Testis (tissue), 3 donors: ENCODE data around the gene RALGPS1. TPM values are rescaled to one million over a fixed set of nuclear protein-coding genes. Genes with fewer than 3 reads are reported as not detected.

Experiments used
- DNase-seq: peaks from one replicate; pipeline ENCODE4 v3.0.0-alpha.2; 2019
- H3K27ac ChIP-seq, 2 donors: fragments of 200-600 bp; sonication (generic); one replicate each; pipeline ENCODE4 v1.5.1; 2019
- H3K27me3 ChIP-seq: fragments of 200-600 bp; sonication (generic); one replicate; pipeline ENCODE4 v1.5.1; 2019
- H3K36me3 ChIP-seq: fragments of 200-600 bp; sonication (generic); one replicate; pipeline ENCODE4 v1.5.1; 2017; ENCODE audit warnings: low read depth; ENCODE audit errors: missing control alignments
- H3K4me1 ChIP-seq: fragments of 200-600 bp; sonication (generic); one replicate; pipeline ENCODE4 v1.5.1; 2019
- H3K4me3 ChIP-seq, 2 donors: fragments of 200-600 bp; sonication (generic); one replicate each; pipeline ENCODE4 v1.5.1; 2017 to 2019
- H3K9me3 ChIP-seq: fragments of 200-600 bp; sonication (generic); one replicate; pipeline ENCODE4 v1.5.1; 2017
- CTCF ChIP-seq, 3 experiments: fragments of 450-650 bp in 2 of 3; fragments of 200-600 bp in 1 of 3; sonication (generic) in 1 of 3; IDR thresholded peaks; one replicate each; pipeline ENCODE4 v1.5.1; 2016 to 2019; ENCODE audit warnings: antibody characterized with exemption in 3 of 3, mild to moderate bottlenecking in 2 of 3, moderate library complexity in 1 of 3
- POLR2A ChIP-seq: fragments of 450-650 bp; IDR thresholded peaks from one replicate; pipeline ENCODE4 v1.6.1; 2017; ENCODE audit warnings: antibody characterized with exemption, mild to moderate bottlenecking, moderate library complexity
- WGBS, 2 donors: methylation state at CpG; one replicate each; pipeline ENCODE4 v1.1.5; 2018; 5-methylcytosine and 5-hydroxymethylcytosine counted together
- intact Hi-C: fragments of 100-400 bp; cut with DNase I; formaldehyde crosslinking; loops from one replicate; pipeline ENCODE4 v1.15.1; 2023; ENCODE audit warnings: low total_unique reads
- polyA plus RNA-seq: library from polyadenylated mRNA; stranded (reverse); fragments of 350-450 nt; fragmentation: Illumina TruSeq; extraction: RNeasy Lipid Tissue Mini Kit (QIAGEN cat#74804); gene quantifications from one replicate; pipeline ENCODE4 v1.2.3, GENCODE V29; 2014; ENCODE audit warnings: low read depth, low replicate concordance; ENCODE audit not compliant: insufficient read depth
- total RNA-seq, 2 donors: library from RNA; depleted of rRNA; stranded (reverse); fragments of >200 nt; gene quantifications; one replicate each; pipeline ENCODE4 v1.2.3, GENCODE V29; 2016

Gene RALGPS1
- total and polyA plus RNA-seq, 3 donors from 2014 or later = 35.9 to 48.6 (median 36.9) TPM

- Histone ChIP-seq H3K27ac (peak overlapping the region in 1 of 2 donors; percentile 65), H3K9me3 (no peaks in the 10 kb centered on the region), H3K36me3 (no peaks in the 10 kb centered on the region), H3K27me3 (no peaks in the 10 kb centered on the region), H3K4me3 (no peak overlapping the region), H3K4me1 (peaks cover 17% of the 10 kb centered on the region)
- DNase-seq = no peak
- TF ChIP-seq CTCF (IDR thresholded peaks at IDR 0.05) (no peak), POLR2A (no peak)
- WGBS, 2 donors = 82 to 88% methylated on average over 14 to 15 of the region's 15 CpGs
- intact Hi-C loops = no loop called here
Measured at GRCh38 chr9:127132921-127133647, 218.5 kb downstream of the RALGPS1 start.

- Histone ChIP-seq H3K27me3 (no peaks in the 10 kb centered on the region), H3K36me3 (no peaks in the 10 kb centered on the region), H3K4me1 (peaks cover 17% of the 10 kb centered on the region), H3K4me3 (no peak overlapping the region), H3K27ac (peak overlapping the region in 1 of 2 donors; percentile 65), H3K9me3 (no peaks in the 10 kb centered on the region)
- DNase-seq = peak; percentile 65
- TF ChIP-seq CTCF (IDR thresholded peaks at IDR 0.05) (no peak), POLR2A (no peak)
- intact Hi-C loops = no loop called here
- 37 to 48% methylated on average over 13 of the region's 13 CpGs for WGBS, 2 donors
Measured at GRCh38 chr9:127133739-127134167, 219.2 kb downstream of the RALGPS1 start.

- no peak for DNase-seq
- no peak overlapping the region for H3K4me3 ChIP-seq
- H3K36me3 ChIP-seq = no peaks in the 10 kb centered on the region
- 69 to 77% methylated on average over 3 to 4 of the region's 4 CpGs for WGBS, 2 donors
- no peak overlapping the region for H3K27ac ChIP-seq
- no peak for TF ChIP-seq POLR2A
- no peak for TF ChIP-seq CTCF (IDR thresholded peaks at IDR 0.05)
- intact Hi-C loops = no loop called here
- peaks cover 17% of the 10 kb centered on the region for H3K4me1 ChIP-seq
- no peaks in the 10 kb centered on the region for H3K27me3 ChIP-seq
- H3K9me3 ChIP-seq = no peaks in the 10 kb centered on the region
Measured at GRCh38 chr9:127135056-127135745, 220.6 kb downstream of the RALGPS1 start.

- intact Hi-C loops = no loop called here
- Histone ChIP-seq H3K9me3 (no peaks in the 10 kb centered on the region), H3K4me3 (no peak overlapping the region), H3K27ac (no peak overlapping the region), H3K4me1 (peaks cover 17% of the 10 kb centered on the region), H3K36me3 (no peaks in the 10 kb centered on the region), H3K27me3 (no peaks in the 10 kb centered on the region)
- WGBS, 2 donors = 77 to 94% methylated on average over 6 to 8 of the region's 8 CpGs
- TF ChIP-seq CTCF (IDR thresholded peaks at IDR 0.05) (no peak), POLR2A (no peak)
- DNase-seq = no peak
Measured at GRCh38 chr9:127136081-127136879, 221.7 kb downstream of the RALGPS1 start.
